HG02981 (cell line): Measurements from ENCODE around the gene HSPA12A.

Experiments
- ATAC-seq: cut with Tn5 transposase; IDR thresholded peaks from one replicate; pipeline ENCODE4 v1.9.1; 2021; ENCODE audit warnings: mild to moderate bottlenecking, moderate library complexity; ENCODE audit not compliant: unreplicated experiment

The HSPA12A gene

GRCh38 chr10:116670706-116671105 is 71.7 kb downstream of the HSPA12A start:
- ATAC-seq: no peak

- ATAC-seq: no peak
These were observed 72.3 kb downstream of the HSPA12A start for GRCh38 chr10:116669832-116670644.

- ATAC-seq: no peak
These were observed 73.3 kb downstream of the HSPA12A start for GRCh38 chr10:116669080-116669479.

- ATAC-seq: no peak
These were observed 73.9 kb downstream of the HSPA12A start for GRCh38 chr10:116668446-116668845.

- no peak for ATAC-seq
These were observed 74.3 kb downstream of the HSPA12A start for GRCh38 chr10:116668018-116668417.

GRCh38 chr10:116667484-116667883 is 74.9 kb downstream of the HSPA12A start:
- no peak for ATAC-seq

GRCh38 chr10:116665541-116666125 is 76.7 kb downstream of the HSPA12A start:
- no peak for ATAC-seq

- ATAC-seq: no peak
These were observed 77.7 kb downstream of the HSPA12A start for GRCh38 chr10:116664631-116665030.

GRCh38 chr10:116663342-116663741 is 79.0 kb downstream of the HSPA12A start:
- no peak for ATAC-seq

- ATAC-seq: no peak
These were observed 81.5 kb downstream of the HSPA12A start for GRCh38 chr10:116660860-116661259.

GRCh38 chr10:116659049-116659670 is 83.2 kb downstream of the HSPA12A start:
- no peak for ATAC-seq

- no peak for ATAC-seq
These were observed 84.4 kb downstream of the HSPA12A start for GRCh38 chr10:116657863-116658551.

GRCh38 chr10:116656044-116656443 is 86.3 kb downstream of the HSPA12A start:
- no peak for ATAC-seq

- no peak for ATAC-seq
These were observed 86.8 kb downstream of the HSPA12A start for GRCh38 chr10:116655568-116655967.

- ATAC-seq: no peak
These were observed 87.5 kb downstream of the HSPA12A start for GRCh38 chr10:116654816-116655215.

- ATAC-seq: no peak
These were observed 88.5 kb downstream of the HSPA12A start for GRCh38 chr10:116653885-116654284.

GRCh38 chr10:116648903-116649302 is 93.5 kb downstream of the HSPA12A start:
- ATAC-seq: no peak

GRCh38 chr10:116646502-116646901 is 95.9 kb downstream of the HSPA12A start:
- no peak for ATAC-seq

- no peak for ATAC-seq
These were observed 104.5 kb downstream of the HSPA12A start for GRCh38 chr10:116637830-116638229.

GRCh38 chr10:116636976-116637375 is 105.4 kb downstream of the HSPA12A start:
- ATAC-seq: no peak

GRCh38 chr10:116636385-116636784 is 106.0 kb downstream of the HSPA12A start:
- no peak for ATAC-seq
